ENCODE results near the gene EMP3.
"Not testable (repeated sequence)": the region's sequence is repeated elsewhere in the genome, so short reads cannot be mapped to it uniquely, and the experiment has no call there.

The EMP3 gene

GRCh38 chr19:48348737-48349136, 23.4 kb downstream of the EMP3 start:
- DNase-seq = no peak

DNA sequence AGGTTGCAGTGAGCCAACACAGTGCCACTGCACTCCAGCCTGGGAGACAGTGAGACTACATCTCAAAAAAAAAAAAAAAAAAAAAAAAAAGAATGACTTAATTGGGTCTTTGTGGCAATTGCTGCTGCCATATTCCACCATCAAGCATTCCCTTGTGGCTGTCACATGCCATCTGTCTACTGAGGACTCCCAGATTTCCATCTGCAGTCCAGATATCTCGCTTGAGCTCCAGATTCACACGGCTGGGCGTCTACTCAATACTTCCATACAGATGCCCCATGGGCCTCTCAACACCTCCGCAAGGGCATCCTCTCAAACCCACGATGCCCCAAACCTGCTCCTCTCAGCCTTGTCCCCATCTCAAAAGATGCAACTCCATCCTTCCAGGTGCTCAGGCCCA, 25.5 kb downstream of the EMP3 start:
- no peak for DNase-seq

DNA sequence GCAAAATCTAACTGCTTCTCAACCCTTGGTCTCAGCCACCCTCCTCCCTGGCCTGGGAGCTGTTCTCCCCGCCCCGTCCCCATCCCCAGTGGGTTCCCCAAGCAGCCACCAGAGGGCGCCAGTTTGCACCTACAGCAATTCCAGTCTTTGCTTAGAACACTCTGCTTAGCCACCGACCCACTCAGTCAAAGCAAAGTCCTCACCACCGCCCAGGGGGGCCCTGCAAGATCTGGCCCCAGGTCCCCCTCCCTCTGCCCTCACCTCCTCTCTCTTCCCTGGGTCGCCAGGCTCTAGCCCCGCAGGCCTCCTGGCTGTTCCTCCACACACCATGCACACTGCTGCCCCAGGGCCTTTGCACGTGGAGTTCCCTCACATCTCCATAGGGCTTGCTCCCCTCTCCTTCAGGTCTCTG, 26.0 kb downstream of the EMP3 start:
- peak; percentile 39 to 47 for DNase-seq

DNA sequence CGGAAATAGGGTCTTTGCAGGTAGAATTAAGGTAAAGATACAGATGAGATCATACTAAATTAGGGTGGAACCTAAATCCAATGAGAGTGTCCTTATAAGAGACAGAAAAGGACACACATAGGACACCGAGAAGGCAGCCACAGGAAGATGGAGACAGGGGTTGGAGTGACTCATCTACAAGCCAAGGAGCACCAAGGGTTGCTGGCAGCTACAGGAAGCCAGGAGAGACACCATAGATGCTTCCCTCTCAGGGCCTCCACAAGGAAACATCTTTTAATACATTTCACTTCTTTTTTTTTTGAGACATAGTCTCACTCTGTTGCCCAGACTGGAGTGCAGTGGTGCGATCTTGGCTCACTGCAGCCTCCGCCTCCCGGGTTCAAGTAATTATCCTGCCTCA, 28.3 kb downstream of the EMP3 start:
- DNase-seq = no peak

DNA sequence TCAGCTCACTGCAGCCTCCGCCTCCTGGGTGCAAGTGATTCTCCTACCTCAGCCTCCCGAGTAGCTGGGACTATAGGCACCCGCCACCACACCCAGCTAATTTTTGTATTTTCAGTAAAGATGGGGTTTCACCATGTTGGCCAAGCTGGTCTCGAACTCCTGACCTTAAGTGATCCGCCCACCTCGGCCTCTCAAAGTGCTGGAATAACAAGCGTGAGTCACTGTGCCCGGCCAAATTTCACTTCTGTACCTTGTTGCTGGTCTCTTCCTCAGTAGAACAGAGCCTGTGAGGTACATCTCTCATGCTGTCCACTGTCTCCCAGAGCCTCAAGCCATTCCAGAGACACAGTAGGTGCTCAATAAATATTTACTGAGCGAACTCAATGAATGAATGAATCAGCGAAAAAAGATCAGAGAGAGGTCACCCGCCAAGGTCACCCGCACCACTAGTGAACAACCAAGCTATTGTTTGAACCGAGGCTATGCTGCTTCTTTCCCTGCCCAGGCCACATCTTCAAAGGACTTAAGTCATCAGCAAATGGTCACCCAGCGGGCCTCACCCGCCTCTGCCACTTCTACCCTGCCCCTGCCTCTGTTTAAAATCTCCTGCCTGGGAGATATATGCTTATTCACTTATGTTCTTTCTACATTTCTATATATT, 29.1 kb downstream of the EMP3 start:
- DNase-seq = no peak

GRCh38 chr19:48355365-48355954, 30.1 kb downstream of the EMP3 start:
- DNase-seq = no peak

- DNase-seq = no peak
Measured at GRCh38 chr19:48359123-48359522, 33.8 kb downstream of the EMP3 start.

DNA sequence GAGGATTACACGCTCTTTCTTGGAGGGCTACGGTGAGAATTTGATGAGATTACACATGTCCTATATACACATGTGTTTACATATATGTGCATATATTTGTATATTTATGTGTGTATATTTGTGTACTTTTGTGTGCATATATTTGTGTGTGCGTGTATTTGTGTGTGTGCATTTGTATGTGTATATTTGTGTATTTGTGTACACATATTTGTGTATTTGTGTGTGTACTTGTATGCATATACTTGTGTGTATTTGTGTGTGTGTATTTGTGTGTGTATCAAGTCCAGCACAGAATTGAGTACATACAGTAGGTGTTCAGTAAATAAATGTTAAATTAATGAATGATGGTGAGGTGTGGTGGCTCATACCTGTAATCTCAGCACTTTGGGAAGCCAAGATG, 36.6 kb downstream of the EMP3 start:
- no peak for DNase-seq

DNA sequence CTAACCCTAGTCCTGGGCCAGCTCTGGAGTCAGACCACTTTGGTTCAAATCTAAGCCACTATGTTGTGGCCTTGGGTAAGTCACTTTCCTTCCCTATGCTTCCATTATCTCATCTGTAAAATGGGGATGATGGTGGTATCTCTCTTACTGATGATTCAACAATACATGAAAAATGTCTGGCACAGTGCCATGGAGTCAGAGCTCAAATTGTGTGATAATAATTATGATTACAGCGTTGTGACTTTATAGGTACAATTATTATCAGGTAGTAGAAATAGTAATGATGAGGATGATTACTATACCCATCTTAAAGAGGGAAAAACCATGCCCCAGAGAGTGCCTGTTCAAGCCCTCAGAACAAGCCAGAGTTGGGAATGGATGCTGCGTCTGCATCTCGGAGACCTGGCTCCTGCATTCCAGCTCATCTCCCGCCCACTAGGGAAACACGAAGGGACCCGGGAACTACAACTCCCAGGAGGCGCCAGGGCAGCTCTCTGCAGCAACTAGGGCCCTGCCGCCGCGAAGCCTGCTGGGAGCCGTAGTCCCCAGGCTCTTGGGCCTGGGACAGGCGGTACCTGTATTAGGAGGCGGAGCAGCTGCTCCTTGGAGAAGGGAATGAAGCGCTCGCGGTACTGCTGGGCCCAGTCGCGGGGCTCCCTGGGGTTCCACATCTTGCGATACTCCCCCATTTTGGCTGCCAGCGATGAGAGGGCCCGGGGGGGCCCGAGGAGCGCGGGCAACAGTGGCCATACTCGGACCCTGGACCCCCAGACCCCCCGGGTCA, 37.6 kb downstream of the EMP3 start:
- peak; percentile 94 to 97 for DNase-seq

GRCh38 chr19:48363500-48363809, 38.1 kb downstream of the EMP3 start:
- no peak for DNase-seq

- DNase-seq = peak; percentile 99
Measured at GRCh38 chr19:48363810-48364597, 38.7 kb downstream of the EMP3 start, which contains the start of the genes SYNGR4 and TMEM143. Gene SYNGR4, plus strand, starts transcription at chr19:48364367. Its CDS starts 1,476 bp downstream, at chr19:48365843. Gene TMEM143, minus strand, starts transcription at chr19:48363940. Its CDS starts 20 bp downstream, at chr19:48363920.

DNA sequence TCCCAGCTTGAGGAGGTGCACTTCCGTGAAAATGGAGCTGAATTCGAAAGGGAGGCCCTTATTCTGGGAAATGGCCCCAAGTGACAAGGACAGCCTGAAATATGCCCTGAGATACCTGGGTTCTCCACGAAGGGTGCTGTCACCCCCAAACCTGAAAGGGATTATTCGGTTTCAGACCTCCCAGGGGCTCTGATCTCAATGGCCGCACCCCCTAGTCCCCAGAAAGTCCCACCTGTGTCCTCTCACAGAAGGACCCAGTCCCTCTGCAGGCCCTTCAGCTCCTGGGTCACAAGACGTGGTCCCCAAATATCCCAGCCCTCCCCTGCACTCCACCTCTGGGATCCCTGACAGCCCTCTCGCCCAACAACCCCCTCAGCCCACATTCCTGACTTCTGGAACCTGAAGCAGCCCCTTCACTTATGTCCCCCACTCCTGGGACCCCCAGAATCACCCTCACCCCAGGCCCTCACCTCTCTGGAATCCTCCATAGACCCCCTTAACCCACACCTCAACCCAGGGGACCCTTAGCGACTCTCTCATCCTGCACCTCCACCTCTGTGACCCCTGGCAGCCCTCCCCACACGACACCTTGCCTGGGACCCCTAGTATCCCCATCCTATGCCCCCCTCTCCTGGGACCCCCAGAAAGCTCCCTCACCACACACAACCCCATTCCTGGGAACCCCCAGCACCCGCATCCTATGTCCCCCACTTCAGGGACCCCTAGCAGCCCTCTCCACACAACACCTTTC, 39.4 kb downstream of the EMP3 start:
- no peak for DNase-seq

DNA sequence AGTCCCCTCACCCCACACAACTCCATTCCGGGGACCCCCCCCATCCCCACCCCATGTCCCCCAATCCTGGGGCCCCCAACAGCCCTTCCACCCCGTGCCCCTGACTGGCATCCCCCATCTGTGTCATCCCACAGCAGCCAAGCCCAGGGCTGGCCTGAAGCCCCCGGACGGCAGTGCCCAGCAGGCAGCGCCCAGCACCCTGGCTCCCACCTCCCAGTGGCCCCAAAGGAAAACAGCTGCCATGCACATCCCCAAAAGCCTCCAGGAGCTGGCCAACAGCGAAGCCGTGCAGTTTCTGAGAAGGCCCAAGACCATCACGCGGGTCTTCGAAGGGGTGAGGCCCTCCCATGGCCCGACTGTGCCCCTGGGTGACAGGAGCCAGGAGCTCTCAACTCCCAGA, 40.2 kb downstream of the EMP3 start:
- DNase-seq = no peak

GRCh38 chr19:48367855-48368254, 42.5 kb downstream of the EMP3 start:
- DNase-seq = no peak

GRCh38 chr19:48368936-48369335, 43.6 kb downstream of the EMP3 start:
- no peak for DNase-seq

DNA sequence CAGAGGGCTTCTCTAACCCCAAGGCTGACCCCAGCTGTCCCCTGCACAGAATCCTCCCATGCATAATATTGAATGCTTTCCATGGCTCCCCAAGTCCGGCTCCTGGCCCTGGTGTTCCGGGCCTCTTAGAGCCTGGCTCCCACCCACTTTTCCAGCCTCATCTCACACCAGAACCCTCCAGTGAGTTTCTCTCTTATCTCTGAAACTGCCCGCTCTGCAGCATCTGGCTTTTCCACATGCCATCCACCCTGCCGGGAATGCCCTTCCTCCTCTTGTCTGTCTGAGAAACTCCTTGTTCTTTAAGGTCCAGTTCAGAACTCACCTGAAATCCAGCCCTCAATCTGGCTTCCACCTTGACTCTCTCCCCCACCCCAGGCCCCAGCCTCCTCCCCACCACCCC, 45.6 kb downstream of the EMP3 start:
- no peak for DNase-seq

DNA sequence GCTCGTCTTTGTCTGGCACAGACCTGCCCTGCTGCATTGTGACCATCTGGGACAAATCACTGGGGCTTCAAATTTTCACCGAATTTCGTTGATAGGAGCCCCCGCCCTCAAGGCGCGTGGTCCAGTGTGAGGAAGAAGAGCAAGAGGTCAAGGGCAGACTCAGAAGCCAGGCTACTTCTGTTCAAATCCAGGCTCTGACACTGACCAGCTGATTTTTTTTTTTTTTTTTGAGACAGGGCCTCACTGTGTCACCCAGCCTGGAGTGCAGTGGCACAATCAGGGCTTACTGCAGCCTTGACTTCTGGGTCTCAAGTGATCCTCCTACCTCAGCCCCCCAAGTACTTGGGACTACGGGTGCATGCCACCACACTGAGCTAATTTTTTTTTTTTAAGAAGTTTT, 46.0 kb downstream of the EMP3 start:
- DNase-seq = no peak

- not testable (repeated sequence) for DNase-seq
Measured at GRCh38 chr19:48371771-48372170, 46.4 kb downstream of the EMP3 start.

- peak; percentile 74 to 83 for DNase-seq
Measured at GRCh38 chr19:48372904-48373303, 47.6 kb downstream of the EMP3 start.

DNA sequence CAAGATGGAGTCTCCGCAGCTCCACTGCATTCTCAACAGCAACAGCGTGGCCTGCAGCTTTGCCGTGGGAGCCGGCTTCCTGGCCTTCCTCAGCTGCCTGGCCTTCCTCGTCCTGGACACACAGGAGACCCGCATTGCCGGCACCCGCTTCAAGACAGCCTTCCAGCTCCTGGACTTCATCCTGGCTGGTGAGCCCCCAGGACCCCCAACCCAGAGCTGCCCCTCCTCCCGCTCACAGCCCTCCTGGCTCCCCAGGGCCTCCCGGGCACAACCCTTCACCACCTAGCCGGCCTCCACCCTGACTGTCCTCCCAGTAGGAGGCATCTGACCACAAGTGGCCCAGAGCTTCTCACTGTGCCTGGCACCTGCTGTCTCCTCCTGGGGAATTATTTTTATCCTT, 48.2 kb downstream of the EMP3 start:
- DNase-seq = no peak

DNA sequence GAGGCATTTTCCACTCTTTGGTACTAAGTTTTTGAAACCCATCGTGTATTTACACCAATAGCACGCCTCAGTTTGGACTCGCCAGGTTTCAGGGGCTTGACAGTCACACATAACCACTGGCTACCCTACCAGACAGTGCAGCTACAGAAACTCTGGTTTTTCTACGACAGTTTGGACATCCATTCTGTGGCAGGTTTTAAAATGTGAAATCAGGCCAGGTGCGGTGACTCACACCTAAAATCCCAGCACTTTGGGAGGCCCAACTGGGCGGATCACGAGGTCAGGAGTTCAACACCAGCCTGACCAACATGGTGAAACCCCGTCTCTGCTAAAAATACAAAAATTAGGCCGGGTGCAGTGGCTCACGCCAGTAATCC, 52.8 kb downstream of the EMP3 start:
- no peak for DNase-seq

GRCh38 chr19:48379058-48379457, 53.7 kb downstream of the EMP3 start:
- no peak for DNase-seq

Data from NCI-H2081 (cell line).